Motor neuron (in vitro differentiated cells): ENCODE measurements around the gene SEMA6A. TPM values are rescaled to one million over a fixed set of nuclear protein-coding genes. Genes with fewer than 3 reads are reported as not detected.
A peak's percentile ranks its signal among the peaks of the same experiment; 100 is the strongest.

ENCODE experiments used
- ATAC-seq, 8 experiments: fragments of 200-7000 bp; cut with Tn5 transposase; replicated peaks in 6 of 8; 2 replicates each; pipeline ENCODE4 v1.8.0; 2021; ENCODE audit warnings: mild to moderate bottlenecking in 8 of 8, moderate library complexity in 8 of 8
- H3K27ac ChIP-seq, 2 donors: fragments of 250-450 bp; sonication (Bioruptor Pico); 2 replicates each; pipeline ENCODE4 v1.9.0; 2021; ENCODE audit warnings: antibody characterized with exemption in 2 of 2, mild to moderate bottlenecking in 2 of 2, moderate library complexity in 1 of 2
- H3K4me1 ChIP-seq, 2 donors: fragments of 250-450 bp; sonication (Bioruptor Pico); replicated peaks in 1 of 2; 2 replicates each; pipeline ENCODE4 v1.6.1; 2021; ENCODE audit warnings: antibody characterized with exemption in 2 of 2, mild to moderate bottlenecking in 2 of 2, moderate library complexity in 1 of 2
- H3K4me3 ChIP-seq, 5 donors: fragments of 250-450 bp; sonication (Bioruptor Pico); 2 replicates each; pipeline ENCODE4 v1.9.0; 2021; ENCODE audit warnings: antibody characterized with exemption in 5 of 5, mild to moderate bottlenecking in 5 of 5, moderate library complexity in 4 of 5
- WGBS, 10 experiments: fragments of 450-650 bp; shearing (Covaris generic); methylation state at CpG; one replicate each; pipeline ENCODE4 v1.0.0; 2022; 5-methylcytosine and 5-hydroxymethylcytosine counted together
- in situ Hi-C, 9 experiments: fragments of 400-800 bp; cut with MboI; loops; one replicate each; pipeline ENCODE4 v1.15.0; 2021; ENCODE audit warnings: low sequenced_read_pairs in 9 of 9, low pct_unique_long_range_greater_than_20kb in 2 of 9; ENCODE audit not compliant: unreplicated experiment in 9 of 9
- total RNA-seq, 8 experiments: library from RNA; unstranded; fragments of 300-600 nt; gene quantifications; 2 replicates each; pipeline versions ENCODE4 v1.2.3 to v1.2.4, GENCODE V29; 2022

The SEMA6A gene
- total RNA-seq, 8 experiments from 2014 or later: 2.6 to 35.9 (median 20.0) TPM

- Histone ChIP-seq H3K27ac (no peak overlapping the region), H3K4me3 (no peak overlapping the region), H3K4me1 (peaks cover 8 to 14% of the 10 kb centered on the region in 2 donors)
- peak in 1 of 8 experiments; percentile 41 for ATAC-seq
- in situ Hi-C loops: no loop called here
- 5 to 100% (median 35%) methylated on average over 1 to 3 of the region's 3 CpGs for WGBS, 10 experiments
Measured at GRCh38 chr5:116469631-116470030, 105.0 kb downstream of the SEMA6A start.

- no peak for ATAC-seq
- no peak overlapping the region for H3K27ac ChIP-seq
- H3K4me1 ChIP-seq: peaks cover 14 to 24% of the 10 kb centered on the region in 2 donors
- no peak overlapping the region for H3K4me3 ChIP-seq
- in situ Hi-C loops: no loop called here
- 60 to 100% (median 87%) methylated on average over 1 to 2 of the region's 2 CpGs for WGBS, 10 experiments
Measured at GRCh38 chr5:116468583-116468982, 106.0 kb downstream of the SEMA6A start.

GRCh38 chr5:116467465-116467843, 107.2 kb downstream of the SEMA6A start:
- no peak overlapping the region for H3K4me3 ChIP-seq
- H3K27ac ChIP-seq: no peak overlapping the region
- WGBS, 10 experiments: 80 to 100% (median 92%) methylated on average over 1 to 4 of the region's 5 CpGs; no CpG with 5 or more reads in 3 of the 10 experiments
- in situ Hi-C loops: no loop called here
- peaks cover 17 to 31% of the 10 kb centered on the region in 2 donors for H3K4me1 ChIP-seq
- ATAC-seq: no peak

GRCh38 chr5:116466727-116467464, 107.7 kb downstream of the SEMA6A start:
- Histone ChIP-seq H3K4me1 (peaks cover 17 to 31% of the 10 kb centered on the region in 2 donors), H3K27ac (no peak overlapping the region), H3K4me3 (no peak overlapping the region)
- no peak for ATAC-seq
- 86 to 100% (median 93%) methylated on average over 1 to 7 of the region's 7 CpGs for WGBS, 10 experiments
- in situ Hi-C loops: no loop called here

GRCh38 chr5:116465411-116465810, 109.2 kb downstream of the SEMA6A start:
- H3K27ac ChIP-seq: no peak overlapping the region
- no peak for ATAC-seq
- H3K4me3 ChIP-seq: no peak overlapping the region
- peaks cover 17 to 36% of the 10 kb centered on the region in 2 donors for H3K4me1 ChIP-seq
- in situ Hi-C loops: no loop called here
- 60 to 100% (median 83%) methylated on average over 1 to 3 of the region's 3 CpGs; no CpG with 5 or more reads in 1 of the 10 experiments for WGBS, 10 experiments

- Histone ChIP-seq H3K27ac (no peak overlapping the region), H3K4me1 (peaks cover 17 to 36% of the 10 kb centered on the region in 2 donors), H3K4me3 (no peak overlapping the region)
- 55 to 100% (median 80%) methylated on average over 1 to 7 of the region's 7 CpGs for WGBS, 10 experiments
- in situ Hi-C loops: no loop called here
- peak in 5 of 8 experiments; percentile 34 to 72 (median 55) for ATAC-seq
Measured at GRCh38 chr5:116464144-116464708, 110.4 kb downstream of the SEMA6A start.

- no peak overlapping the region for H3K27ac ChIP-seq
- WGBS, 10 experiments: 80 to 100% (median 100%) methylated on average over 1 of the region's 1 CpG; no CpG with 5 or more reads in 3 of the 10 experiments
- in situ Hi-C loops: no loop called here
Measured at GRCh38 chr5:116462500-116462899, 112.1 kb downstream of the SEMA6A start.

GRCh38 chr5:116459301-116459700, 115.3 kb downstream of the SEMA6A start:
- WGBS, 10 experiments: 17 to 100% (median 69%) methylated on average over 1 to 2 of the region's 2 CpGs; no CpG with 5 or more reads in 2 of the 10 experiments
- Histone ChIP-seq H3K4me1 (peaks cover 25 to 45% of the 10 kb centered on the region in 2 donors), H3K4me3 (no peak overlapping the region), H3K27ac (no peak overlapping the region)
- in situ Hi-C loops: no loop called here
- no peak for ATAC-seq

More at GRCh38 chr5:116462500-116462899, 112.1 kb downstream of the SEMA6A start:
- Histone ChIP-seq H3K4me1 (peaks cover 17 to 41% of the 10 kb centered on the region in 2 donors), H3K4me3 (no peak overlapping the region)
- no peak for ATAC-seq

GRCh38 chr5:116457062-116457461, 117.6 kb downstream of the SEMA6A start:
- ATAC-seq: peak in 4 of 8 experiments; percentile 56 to 89 (median 65)
- in situ Hi-C loops: no loop called here
- 40 to 96% (median 73%) methylated on average over 2 to 4 of the region's 4 CpGs for WGBS, 10 experiments
- Histone ChIP-seq H3K4me3 (no peak overlapping the region), H3K27ac (no peak overlapping the region), H3K4me1 (peaks cover 37 to 49% of the 10 kb centered on the region in 2 donors)

- no peak for ATAC-seq
- no peak overlapping the region for H3K27ac ChIP-seq
- in situ Hi-C loops: no loop called here
- no peak overlapping the region for H3K4me3 ChIP-seq
- peaks cover 41 to 52% of the 10 kb centered on the region in 2 donors for H3K4me1 ChIP-seq
- 0 to 100% (median 48%) methylated on average over 1 of the region's 1 CpG; no CpG with 5 or more reads in 4 of the 10 experiments for WGBS, 10 experiments
Measured at GRCh38 chr5:116456036-116456435, 118.6 kb downstream of the SEMA6A start.

- ATAC-seq: no peak
- WGBS, 10 experiments: 67 to 100% (median 87%) methylated on average over 2 to 5 of the region's 5 CpGs
- in situ Hi-C loops: no loop called here
- H3K27ac ChIP-seq: no peak overlapping the region
- peaks cover 41 to 52% of the 10 kb centered on the region in 2 donors for H3K4me1 ChIP-seq
- H3K4me3 ChIP-seq: no peak overlapping the region
Measured at GRCh38 chr5:116455061-116455460, 119.6 kb downstream of the SEMA6A start.

- H3K4me3 ChIP-seq: no peak overlapping the region
- 3 to 76% (median 33%) methylated on average over 3 to 7 of the region's 9 CpGs; no CpG with 5 or more reads in 2 of the 10 experiments for WGBS, 10 experiments
- in situ Hi-C loops: no loop called here
- peaks cover 45 to 57% of the 10 kb centered on the region in 2 donors for H3K4me1 ChIP-seq
- peak overlapping the region in 1 of 2 donors; percentile 30 for H3K27ac ChIP-seq
- peak; percentile 9 to 97 (median 66) for ATAC-seq
Measured at GRCh38 chr5:116454417-116454927, 120.2 kb downstream of the SEMA6A start.

GRCh38 chr5:116453988-116454411, 120.6 kb downstream of the SEMA6A start:
- Histone ChIP-seq H3K4me3 (no peak overlapping the region), H3K4me1 (peaks cover 49 to 62% of the 10 kb centered on the region in 2 donors), H3K27ac (peak overlapping the region in 1 of 2 donors; percentile 30)
- WGBS, 10 experiments: 0 to 100% (median 20%) methylated on average over 1 to 5 of the region's 5 CpGs; no CpG with 5 or more reads in 4 of the 10 experiments
- in situ Hi-C loops: no loop called here
- peak in 6 of 8 experiments; percentile 10 to 61 (median 43) for ATAC-seq
